Stimulated activated CD4-positive, alpha-beta T cell treated with anti-CD3 and anti-CD28 coated beads, Interleukin-15, amount 100 ng/mL, for 24 hours (primary cell): Measurements from ENCODE around the gene PARP9.

Source experiments
- DNase-seq: peaks from one replicate; pipeline ENCODE4 v3.0.0-alpha.2; 2020

The PARP9 gene

GRCh38 chr3:122564155-122564912, at the start of gene PARP9, which contains the start of gene DTX3L:
Gene PARP9 (minus strand): TSS chr3:122564300. CDS start chr3:122559620, 4,680 bp downstream.
Gene DTX3L (plus strand): TSS chr3:122564338. CDS start chr3:122564427, 89 bp downstream.
- peak; percentile 81 for DNase-seq

- no peak for DNase-seq
Observed at GRCh38 chr3:122612696-122613095, 48.6 kb upstream of the PARP9 start.

GRCh38 chr3:122609798-122610559, 45.9 kb upstream of the PARP9 start:
- peak; percentile 27 for DNase-seq

- DNase-seq: no peak
Observed at GRCh38 chr3:122608916-122609315, 44.8 kb upstream of the PARP9 start.

- DNase-seq: no peak
Observed at GRCh38 chr3:122606330-122606729, 42.2 kb upstream of the PARP9 start.

GRCh38 chr3:122603056-122603455, 39.0 kb upstream of the PARP9 start:
- DNase-seq: no peak

- DNase-seq: no peak
Observed at GRCh38 chr3:122602011-122602710, 38.1 kb upstream of the PARP9 start.

GRCh38 chr3:122598556-122598955, 34.5 kb upstream of the PARP9 start:
- no peak for DNase-seq

GRCh38 chr3:122598151-122598550, 34.1 kb upstream of the PARP9 start:
- no peak for DNase-seq

- DNase-seq: no peak
Observed at GRCh38 chr3:122594025-122594424, 29.9 kb upstream of the PARP9 start.

- DNase-seq: no peak
Observed at GRCh38 chr3:122590610-122591009, 26.5 kb upstream of the PARP9 start.

- no peak for DNase-seq
Observed at GRCh38 chr3:122589297-122589696, 25.2 kb upstream of the PARP9 start.

GRCh38 chr3:122587572-122587971, 23.5 kb upstream of the PARP9 start:
- DNase-seq: no peak

- DNase-seq: no peak
Observed at GRCh38 chr3:122586773-122587485, 22.8 kb upstream of the PARP9 start.

- DNase-seq: no peak
Observed at GRCh38 chr3:122586098-122586497, 22.0 kb upstream of the PARP9 start.

GRCh38 chr3:122582390-122582789, 18.3 kb upstream of the PARP9 start:
- no peak for DNase-seq

GRCh38 chr3:122581622-122582021, 17.5 kb upstream of the PARP9 start:
- no peak for DNase-seq

- DNase-seq: no peak
Observed at GRCh38 chr3:122580470-122580869, 16.4 kb upstream of the PARP9 start.

- DNase-seq: no peak
Observed at GRCh38 chr3:122578069-122578740, 14.1 kb upstream of the PARP9 start.

- DNase-seq: peak; percentile 57
Observed at GRCh38 chr3:122577409-122578031, 13.4 kb upstream of the PARP9 start, which contains the start of gene PARP15. Gene PARP15 (plus strand): TSS chr3:122577650. CDS start chr3:122577668, 18 bp downstream.

GRCh38 chr3:122576174-122576940, 12.3 kb upstream of the PARP9 start:
- DNase-seq: peak; percentile 60
